HG03095 (cell line): ENCODE data around the gene STK32B.

Source experiments
- ATAC-seq: cut with Tn5 transposase; IDR thresholded peaks from one replicate; pipeline ENCODE4 v1.9.1; 2021; ENCODE audit warnings: moderate library complexity; ENCODE audit not compliant: unreplicated experiment

Gene STK32B

DNA sequence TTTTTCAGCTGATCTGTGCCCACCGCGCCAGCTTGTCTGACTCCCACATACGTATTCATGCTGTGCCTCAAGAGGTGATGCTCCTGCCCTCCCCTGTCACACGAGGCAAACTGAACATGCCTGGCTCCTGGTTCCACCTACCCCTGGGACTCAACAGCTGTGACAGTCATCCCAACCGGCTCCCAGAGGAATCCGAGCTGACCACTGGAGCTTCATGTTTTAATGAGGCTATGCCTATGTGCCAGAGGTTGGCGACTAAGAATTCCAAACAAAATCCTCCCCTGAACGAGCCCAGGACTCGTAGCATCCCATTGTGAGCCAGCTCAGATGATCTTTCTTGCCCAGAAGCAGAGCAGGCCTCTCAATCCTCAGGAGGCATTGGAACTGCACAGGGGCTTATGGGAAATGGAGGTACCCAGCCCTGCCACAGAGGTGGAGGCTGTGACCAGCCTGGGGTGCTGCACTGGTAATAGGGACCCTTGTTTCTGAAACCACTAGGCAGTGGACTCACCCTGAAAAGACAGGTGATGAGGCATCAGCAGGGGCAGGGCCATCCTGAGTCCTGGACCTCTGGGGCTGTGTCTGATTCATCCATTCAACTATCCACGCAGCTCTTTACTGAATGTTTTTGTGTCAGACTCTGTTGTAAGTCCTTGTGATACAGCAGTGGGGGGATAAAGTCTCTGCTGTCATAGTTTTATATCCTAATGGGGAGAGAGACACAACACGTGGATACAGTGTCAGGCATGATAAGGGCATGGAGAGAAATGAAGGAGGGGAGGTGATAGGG lies 332.1 kb downstream of the STK32B start:
- no peak for ATAC-seq

DNA sequence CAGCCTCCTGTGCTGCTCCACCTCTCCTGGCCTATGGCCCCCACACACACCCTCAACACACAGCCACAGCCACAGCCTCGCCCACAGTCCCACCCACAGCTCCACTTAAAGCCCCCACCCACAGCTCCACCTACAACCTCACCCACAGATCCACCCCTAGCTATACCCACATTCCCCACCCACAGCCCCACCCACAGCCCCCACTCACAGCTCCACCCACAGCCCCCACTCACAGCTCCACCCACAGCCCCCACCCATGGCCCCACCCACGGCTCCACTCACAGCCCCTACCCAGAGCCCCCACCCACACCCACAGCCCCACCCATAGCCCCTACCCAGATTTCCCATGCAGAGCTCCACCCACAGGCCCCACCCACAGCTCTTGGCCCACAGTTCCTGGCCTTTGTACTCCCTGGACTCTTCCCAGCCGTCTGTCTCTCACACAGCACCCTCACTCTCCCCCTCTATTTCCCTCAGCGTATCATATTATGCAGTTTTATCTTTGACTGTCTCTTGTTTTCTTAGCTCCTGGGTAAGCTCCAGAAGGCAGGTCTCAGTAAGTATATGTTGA lies 334.5 kb downstream of the STK32B start:
- no peak for ATAC-seq

DNA sequence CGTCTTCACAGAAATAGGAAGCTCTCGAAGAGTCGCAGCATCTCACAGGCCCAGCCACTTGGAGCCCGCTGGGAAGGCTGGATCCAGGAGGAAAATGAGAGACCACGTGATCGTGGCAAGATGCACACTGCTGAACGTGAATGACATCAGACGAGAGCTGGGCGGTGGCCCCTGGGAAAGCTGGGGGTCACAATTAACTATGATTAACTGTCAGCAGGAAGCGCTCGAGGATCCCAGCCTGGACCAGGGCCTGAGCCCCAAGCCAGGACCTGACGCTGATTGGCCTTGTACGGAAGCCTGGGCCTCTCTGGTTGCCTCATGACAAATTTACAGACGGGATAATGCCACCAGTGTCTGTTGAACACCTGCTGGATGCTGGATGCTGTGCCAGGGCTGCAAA lies 335.6 kb downstream of the STK32B start:
- no peak for ATAC-seq

DNA sequence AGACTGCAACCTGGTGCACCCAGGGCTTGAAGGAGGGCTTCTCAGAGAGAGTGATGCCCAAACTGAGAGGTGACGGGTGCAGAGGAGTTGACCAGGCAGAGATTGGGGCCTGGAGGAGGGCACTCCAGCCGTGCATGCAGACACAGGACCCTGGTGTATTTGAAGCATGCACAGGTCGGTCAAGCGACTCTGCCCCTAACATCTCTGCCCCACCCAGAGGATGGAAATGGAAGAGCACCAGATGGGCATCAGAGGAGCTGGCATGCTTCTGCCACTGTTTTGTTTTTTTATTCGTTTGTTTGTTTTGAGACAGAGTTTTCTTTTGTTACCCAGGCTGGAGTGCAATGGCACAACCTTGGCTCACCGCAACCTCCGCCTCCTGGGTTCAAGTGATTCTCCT lies 336.2 kb downstream of the STK32B start:
- ATAC-seq, result no peak

DNA sequence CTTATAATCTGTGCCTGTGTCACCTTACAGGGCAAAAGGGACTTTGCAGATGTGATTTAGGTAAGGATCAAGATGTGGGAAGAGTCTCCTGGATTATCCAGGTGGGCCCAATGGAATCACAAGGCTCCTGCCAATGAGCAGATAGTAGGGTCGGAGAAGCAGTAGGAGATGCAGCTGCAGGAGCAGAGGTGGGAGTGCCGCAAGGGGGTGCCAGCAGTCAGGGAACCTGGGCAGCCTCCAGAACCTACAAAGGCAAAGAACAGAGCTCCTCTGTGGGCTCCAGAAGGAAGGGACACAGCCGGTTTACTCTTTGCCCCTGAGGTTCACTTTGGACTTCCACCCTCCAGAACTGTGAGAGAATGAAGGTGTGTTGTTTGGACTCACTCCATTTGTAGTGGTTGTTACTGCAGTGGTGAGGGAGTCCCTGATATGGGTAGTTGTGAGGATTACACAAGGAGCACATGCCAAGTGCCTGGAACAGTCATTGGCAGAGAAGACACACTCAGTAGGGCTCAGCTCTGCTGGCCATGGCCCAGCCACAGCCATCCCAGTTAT lies 338.6 kb downstream of the STK32B start:
- no peak for ATAC-seq

DNA sequence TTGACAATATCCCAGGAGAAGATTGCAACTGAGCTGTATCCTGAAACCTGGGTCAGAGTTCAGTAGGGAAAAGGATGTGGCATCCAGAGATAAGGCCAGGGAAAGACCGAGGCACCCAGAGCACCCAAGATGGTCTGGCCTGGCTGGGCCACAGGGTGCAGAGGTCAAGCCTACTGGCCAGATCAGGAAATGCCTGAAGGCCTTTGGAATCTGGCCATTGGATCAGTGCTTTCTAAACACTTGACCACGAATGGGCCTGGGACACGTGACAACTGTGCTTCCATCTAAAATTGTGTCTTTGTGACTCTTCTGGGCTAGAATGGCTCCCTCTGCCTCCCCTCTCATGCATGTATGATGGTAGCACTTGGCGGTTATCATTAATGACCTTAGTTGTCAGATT lies 340.2 kb downstream of the STK32B start:
- ATAC-seq, result no peak

DNA sequence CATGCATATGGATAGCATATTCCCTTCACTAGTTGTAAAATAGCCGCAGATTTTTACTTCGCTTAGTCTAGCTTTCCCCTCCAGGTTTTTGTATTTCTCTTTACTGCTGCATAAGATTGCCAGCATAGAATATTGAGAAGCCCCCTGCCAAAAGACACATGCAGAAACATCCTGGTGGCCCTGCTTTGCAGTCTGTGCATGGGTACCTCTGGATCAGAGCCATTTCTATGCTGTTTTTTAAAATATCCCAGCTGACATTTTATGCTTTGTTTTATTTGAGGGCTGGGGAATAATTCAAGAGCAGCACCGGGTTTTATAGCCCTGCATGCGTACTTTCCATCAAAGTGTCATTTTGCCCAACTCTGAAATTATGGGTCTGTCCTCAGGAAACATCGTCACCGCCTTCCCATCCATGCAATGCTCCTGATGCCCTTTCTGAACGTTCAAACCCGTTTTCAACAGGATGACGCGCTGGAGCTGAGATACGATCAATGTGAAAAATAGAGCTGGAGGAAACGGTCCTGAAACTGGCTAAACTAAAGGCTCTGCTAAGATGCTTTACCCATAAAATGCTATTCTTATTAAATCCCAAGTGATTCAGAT lies 342.7 kb downstream of the STK32B start:
- ATAC-seq, result no peak

DNA sequence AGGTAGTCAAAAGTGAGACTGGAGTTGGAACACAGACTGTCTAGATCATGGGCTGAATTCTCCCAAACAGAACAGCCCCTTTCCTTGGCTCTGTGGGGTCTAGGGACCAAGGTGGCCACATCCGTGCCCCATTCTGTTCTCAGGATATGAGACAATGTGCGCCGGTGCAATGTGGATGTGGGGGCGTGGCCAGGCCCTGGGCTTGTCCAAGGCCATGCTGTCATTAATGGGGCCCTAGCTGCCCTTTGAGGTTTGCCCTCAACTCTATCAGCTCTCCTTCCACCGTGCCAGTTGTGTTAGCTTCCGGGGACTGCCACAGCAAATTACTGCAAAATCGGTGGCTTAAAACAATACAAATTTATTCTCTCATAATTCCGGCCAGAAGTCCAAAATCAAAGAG lies 344.5 kb downstream of the STK32B start:
- ATAC-seq, result no peak

DNA sequence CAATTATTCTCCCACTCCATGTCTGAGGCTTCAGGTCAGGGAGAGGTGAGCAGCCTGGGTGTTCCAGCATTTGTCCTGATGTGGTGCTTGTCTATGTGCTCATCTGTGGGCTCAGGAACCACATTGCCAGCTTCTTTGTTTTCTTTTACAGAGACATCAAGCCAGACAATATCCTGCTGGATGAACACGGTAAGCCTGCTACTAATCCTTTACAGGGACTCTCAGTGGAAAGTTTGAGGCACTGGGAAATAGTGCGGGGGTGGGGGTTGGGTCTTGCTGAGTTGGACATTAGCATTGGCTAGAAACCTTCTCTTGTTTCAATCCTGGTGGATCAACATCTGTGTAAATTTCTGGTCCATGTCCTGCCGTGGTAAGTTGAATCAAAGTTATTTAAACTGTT lies 346.8 kb downstream of the STK32B start:
- no peak for ATAC-seq

DNA sequence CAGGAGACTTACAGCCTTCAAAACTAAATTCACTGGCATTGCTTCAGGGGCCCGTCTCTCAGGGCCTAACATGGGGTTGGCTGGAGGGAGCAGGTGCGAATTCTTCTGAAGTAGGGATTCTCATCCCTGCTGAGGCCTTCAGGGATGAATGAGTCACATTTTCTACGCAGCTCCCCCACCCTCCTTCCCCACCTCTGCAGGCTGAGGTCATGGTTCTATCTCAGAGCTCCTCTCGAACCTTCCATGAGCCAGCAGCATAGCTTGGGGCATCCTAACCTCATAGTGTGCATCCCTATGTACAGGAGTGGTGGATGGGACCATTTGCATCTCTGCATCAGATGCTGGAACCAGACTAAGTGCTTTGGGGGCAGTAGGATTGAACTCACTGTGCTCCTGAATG lies 347.8 kb downstream of the STK32B start:
- no peak for ATAC-seq

DNA sequence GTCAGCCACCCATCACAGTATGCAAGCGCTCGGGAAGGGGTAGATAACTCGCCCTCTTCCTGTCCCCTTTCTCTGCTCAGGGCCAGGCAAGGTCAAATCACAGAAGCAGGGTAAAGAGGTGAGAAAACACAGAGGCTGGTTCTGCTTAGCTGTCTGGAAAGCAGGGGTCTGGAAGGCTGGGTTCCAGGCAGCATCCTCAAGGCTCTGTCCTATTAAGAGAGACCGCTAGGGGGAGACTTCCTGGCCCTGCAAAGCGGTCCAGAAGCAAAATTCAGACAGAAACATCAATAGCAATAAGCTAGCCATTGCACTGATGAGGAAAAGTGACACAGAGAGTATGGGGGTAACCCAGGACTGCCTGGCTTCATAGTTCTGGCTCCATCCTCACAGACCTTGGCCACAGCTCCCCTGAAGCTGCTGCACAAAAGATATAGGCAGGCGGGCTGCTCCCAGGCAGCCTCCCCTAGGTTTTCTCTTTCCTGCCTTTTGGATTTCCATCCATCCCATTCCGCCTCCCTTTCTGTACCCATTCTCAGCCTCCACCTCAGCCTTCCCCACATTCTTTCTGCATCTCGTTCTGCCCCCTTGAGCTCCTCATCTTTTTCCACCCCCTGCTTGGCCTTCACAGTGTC lies 348.6 kb downstream of the STK32B start:
- no peak for ATAC-seq

DNA sequence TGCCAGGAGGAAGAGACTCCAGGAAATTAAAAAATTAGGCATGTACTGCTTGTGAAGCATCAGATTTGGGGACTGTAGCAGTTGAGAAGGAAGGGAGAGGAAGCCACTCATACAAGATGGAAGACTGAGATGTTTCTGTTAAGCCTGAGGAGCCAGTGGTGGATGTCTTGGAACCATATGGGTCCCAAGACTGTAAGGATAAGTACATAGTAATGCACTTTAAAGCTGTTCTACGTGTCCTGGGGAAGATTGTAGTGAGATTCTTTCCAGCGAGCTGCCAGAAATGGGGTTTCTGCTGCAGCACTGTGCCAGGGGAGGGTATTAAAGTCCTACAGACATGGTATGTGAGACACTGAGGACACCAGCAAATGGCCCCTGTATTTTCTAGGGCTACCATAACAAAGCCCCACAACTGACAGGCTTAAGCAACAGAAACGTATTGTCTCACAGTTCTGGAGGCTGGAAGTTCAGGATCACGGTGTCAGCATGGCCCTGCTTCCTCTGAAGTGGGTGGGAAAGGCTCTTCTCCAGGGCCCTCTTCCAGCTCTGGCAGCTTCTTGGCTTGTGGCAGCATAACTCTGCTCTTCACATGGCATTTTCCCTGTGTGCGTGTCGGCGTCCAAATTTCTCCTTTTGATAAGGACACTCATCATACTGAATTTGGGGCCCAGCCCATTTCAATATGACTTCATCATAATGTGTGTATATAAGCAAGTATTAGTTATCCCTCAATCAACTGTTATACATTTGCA lies 352.6 kb downstream of the STK32B start:
- ATAC-seq, result no peak

DNA sequence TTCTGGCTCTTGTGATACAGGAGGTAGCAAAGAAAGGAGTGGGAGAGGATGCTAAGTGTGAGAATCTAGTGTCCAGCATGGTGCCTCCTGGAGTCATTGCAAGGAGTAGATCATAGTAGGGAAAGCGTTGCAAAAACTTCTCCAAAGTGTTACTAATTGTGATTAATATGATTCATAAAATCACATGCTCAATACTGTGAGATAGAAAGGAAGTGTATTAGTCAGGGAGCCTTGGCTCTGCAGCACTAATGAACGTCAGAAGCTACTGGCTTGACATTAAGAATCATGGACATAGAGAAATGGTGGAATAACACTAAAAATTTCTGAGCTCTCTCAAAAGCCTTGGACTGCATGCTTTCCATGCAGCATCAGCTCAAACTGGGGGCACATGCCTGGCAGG lies 358.0 kb downstream of the STK32B start:
- no peak for ATAC-seq

DNA sequence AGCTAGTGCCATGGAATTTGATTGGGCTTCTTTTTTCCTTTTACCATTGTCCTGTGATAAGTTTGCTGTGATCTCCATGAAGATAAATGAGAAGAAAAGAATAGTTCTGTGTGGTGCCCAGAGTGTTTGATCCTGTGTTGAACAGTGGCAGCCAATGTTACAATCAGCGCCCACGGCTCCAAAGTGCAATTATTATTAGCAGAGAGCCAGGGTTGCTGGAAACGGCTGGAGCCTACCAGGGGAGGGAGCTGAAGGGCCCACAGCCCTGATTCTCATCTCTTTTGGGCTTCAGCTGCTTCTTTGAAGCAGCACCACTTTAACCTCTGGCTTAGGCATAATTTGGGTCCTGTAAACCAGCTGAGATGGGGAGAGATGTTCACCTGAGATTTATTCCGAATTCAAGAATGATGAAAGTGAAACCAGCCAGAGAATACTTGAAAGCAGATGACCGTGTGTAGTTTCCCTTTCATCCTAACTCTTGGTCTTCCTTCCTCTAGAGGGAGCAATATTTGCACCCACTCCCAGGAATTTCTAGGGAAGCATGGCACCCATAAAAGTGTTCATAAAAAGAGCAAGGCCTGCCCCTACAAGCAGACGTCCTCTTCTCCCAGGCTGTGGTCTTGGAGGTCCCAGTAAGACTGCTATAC lies 358.8 kb downstream of the STK32B start:
- no peak for ATAC-seq

DNA sequence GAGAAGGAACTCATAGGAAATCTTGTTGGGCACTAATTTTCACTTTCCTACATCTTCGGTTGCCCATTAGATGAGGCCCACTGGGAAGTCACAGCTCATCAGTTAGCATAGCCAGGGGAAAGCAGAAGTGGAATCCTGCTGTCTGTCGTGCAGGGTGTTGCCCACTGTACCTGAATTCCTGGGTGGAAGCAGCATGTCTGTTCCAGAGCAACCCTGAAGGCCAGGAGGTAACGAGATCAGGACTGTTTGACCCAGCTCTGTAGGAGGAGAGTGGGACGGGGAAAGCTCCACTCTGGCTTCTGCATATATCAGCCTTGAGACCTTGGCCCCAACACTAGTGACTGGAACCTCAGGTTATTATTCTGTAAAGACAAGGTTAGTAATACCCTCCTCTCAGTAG lies 361.0 kb downstream of the STK32B start:
- ATAC-seq, result no peak

DNA sequence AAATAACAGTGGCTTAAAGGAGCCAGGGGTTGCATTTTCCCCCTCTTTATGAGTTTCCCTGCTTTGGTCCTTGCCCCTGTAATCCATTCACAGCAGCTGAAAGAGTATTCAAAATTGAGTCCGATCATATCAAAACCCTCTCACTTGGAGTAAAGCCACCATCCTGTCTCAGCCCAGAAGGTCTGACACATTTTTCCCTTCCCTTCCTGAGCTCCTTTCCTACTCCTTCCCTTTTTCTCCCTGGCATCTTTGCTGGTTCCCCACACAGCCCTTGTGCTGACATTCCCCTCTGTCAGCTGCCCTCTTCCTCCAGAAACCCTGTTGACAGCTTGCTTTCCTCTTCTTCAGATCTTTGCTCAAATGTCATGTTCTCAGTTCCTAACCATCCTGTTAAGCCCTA lies 361.5 kb downstream of the STK32B start:
- ATAC-seq, result no peak

DNA sequence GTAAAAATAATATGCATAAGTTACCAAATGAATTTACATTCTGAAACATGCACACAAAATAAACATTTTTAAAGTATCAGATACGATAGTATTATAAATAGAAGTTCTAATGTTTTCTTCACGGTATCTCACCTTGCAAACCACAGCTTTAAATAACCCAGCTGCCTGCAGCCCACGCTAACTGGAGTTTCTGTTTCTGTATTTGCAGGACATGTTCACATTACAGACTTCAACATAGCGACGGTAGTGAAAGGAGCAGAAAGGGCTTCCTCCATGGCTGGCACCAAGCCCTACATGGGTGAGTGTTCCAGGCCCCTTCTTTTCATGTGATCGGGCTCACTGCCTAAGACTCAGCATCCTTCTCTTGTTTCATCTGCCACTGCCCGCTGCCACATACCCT lies 365.4 kb downstream of the STK32B start:
- no peak for ATAC-seq

DNA sequence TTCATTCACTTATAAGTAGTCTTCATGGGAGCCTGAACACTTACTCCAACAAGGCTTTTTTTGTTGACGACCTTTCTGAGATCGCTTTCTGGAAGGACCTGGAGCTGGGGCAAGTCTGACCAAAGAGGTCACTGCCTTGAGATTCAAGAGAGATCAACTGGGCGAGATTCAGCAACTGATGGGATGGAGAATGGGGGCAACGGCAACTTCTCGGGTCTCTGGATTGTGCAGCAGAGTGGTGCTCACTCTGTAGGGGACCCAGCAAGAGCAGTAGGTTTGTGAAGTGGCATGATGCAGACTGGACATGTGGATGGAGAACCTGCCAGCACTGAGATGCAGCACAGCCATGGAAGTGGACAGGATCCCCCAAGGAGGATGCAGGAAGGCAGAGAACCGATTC lies 369.0 kb downstream of the STK32B start:
- ATAC-seq, result no peak

DNA sequence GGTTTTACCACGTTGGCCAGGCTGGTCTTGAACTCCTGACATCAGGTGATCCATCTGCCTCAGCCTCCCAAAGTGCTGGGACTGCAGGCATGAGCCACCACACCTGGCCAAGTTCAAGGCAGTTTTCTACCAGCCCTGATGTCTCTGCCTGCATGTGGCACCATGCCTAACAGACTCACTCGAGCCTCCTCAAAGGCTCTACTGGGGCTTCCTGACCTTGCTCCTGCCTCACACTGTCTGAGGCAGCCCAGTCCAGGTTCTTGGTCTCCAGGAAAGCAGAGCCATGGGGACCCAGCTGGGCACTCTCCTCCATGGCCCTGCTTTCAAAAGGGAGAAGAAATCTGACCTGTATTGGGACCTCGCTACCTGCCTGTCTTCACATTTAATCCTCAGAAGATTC lies 370.1 kb downstream of the STK32B start:
- no peak for ATAC-seq

DNA sequence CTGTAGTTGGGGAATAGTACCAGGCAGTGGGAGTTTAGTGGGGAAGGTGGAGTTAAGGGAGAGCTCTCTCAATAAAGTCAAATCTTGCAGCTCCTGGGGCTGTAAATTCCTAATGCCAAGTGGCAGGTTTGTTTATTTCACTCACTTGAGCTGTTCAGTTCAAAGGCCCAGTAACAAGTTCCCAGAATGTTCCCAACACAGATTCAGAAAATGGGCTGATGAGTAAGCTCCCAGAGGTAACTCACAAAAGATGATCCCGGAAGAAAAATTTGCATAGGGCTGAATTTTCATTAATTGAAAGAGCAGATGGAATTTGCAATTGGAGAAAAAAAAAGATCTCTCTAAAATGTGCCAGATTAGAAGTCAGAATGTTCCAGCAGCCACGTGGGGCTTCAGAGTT lies 370.9 kb downstream of the STK32B start:
- no peak for ATAC-seq

DNA sequence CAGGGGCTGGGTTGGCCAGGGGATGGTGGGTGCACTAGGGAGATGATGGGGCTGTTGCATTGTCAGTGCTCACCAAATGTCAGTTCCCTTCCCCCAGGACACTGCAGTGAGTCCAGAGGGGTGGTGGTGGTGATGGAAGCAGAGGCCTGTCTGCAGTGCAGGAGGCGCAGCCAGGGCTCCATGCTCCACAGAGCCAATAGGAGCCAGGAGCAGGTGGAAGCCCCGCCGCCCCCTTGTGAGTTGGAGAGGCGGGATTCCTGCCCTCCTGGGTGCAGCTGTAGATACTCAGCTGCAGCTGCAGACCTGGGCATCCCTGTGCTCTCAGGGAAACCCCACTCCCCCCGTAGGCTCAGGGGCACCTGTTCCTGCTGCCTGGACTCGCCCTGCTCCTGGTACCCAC lies 372.4 kb downstream of the STK32B start:
- ATAC-seq, result no peak
